Cardiac septum (tissue), 1 donor: Measurements from ENCODE around the gene RXFP2. TPM values are rescaled to one million over a fixed set of nuclear protein-coding genes. Genes with fewer than 3 reads are reported as not detected.

Experiments
- DNase-seq: peaks from one replicate; pipeline ENCODE4 v3.0.0-alpha.2; 2020; ENCODE audit warnings: low spot score
- intact Hi-C: fragments of 100-400 bp; cut with DNase I; formaldehyde crosslinking; loops from one replicate; pipeline ENCODE4 v1.14.0; 2022
- total RNA-seq: library from RNA; stranded (reverse); fragmentation: NEBNext Ultra II Directional; extraction: Animal tissue kit (Norgen Biotek cat#: 25700); gene quantifications from one replicate; pipeline ENCODE4 v1.2.1, GENCODE V29; 2021
- donor health status: DM: no; HTN: no; CAD: no.

Gene RXFP2
- total RNA-seq, 1 donor from 2014 or later = not detected

- intact Hi-C loops = no loop called here
Observed at GRCh38 chr13:31765138-31765785, 25.9 kb downstream of the RXFP2 start.

GRCh38 chr13:31767175-31767900 is 28.0 kb downstream of the RXFP2 start:
- no peak for DNase-seq
- intact Hi-C loops = no loop called here

More at GRCh38 chr13:31765138-31765785, 25.9 kb downstream of the RXFP2 start:
- DNase-seq = no peak

GRCh38 chr13:31768351-31768750 is 29.0 kb downstream of the RXFP2 start:
- DNase-seq = no peak
- intact Hi-C loops = no loop called here

DNA sequence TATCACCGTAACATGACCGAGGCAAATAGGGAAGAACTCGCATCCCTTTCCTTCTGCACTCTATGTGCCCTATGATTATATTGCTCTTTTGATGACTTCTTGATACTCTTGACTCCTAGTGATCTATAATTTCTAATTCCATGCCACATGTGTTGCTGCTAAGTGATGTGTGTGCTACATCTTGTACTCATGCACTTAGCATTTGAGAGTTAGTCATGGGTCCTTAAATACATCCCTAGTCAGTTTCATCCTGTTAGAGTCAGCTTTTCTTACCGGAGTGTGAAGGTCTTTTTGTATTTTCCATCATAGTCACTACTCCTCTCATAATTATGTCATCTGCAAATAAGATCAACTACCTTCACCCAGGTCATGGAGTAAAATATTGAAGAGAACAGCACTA is 30.2 kb downstream of the RXFP2 start:
- DNase-seq = no peak
- intact Hi-C loops = no loop called here

- no peak for DNase-seq
- intact Hi-C loops = no loop called here
Observed at GRCh38 chr13:31772231-31772630, 32.9 kb downstream of the RXFP2 start.

- intact Hi-C loops = no loop called here
- no peak for DNase-seq
Observed at GRCh38 chr13:31773538-31773937, 34.2 kb downstream of the RXFP2 start.

DNA sequence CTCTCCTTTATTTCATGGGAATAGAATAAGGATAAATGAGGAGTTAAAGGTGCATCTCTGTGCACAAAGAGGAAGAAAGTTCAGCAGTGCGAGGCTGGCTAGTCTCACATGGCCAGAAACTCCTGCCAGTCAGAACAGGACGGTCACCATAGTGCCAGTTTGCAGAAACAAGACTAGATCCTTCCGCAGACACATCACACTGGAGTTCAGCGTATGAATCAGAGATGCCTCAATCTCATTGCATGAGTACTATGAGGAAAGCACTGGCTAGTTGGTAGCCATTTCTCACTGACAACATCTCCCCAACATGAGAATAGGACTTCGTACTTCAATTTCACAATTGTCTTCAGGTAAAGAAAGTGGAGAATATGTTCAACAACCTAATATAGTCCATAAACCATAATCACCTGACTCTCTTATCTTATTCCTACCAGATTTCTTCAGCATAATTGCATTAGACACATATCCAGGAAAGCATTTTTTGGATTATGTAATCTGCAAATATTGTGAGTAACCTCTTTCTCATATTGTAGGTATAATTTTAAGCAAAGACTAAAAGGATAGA is 34.9 kb downstream of the RXFP2 start:
- intact Hi-C loops = no loop called here
- DNase-seq = no peak

DNA sequence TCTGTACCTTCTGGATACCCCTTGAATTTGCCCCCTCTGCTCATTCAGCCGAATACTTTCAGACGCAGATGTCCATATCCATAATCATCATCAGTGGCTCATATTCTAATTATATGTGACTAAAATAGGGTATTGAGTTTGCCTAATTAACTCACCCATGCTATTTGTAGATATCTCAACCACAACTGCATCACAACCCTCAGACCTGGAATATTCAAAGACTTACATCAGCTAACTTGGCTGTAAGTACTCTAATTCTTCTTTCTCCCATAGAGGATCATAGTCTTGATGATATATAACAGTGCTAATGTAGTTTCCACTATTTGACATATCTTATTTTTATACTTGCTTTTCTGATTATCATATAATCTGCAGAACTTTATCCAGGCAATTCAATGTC is 35.8 kb downstream of the RXFP2 start:
- no peak for DNase-seq
- intact Hi-C loops = no loop called here

GRCh38 chr13:31775686-31776085 is 36.4 kb downstream of the RXFP2 start:
- intact Hi-C loops = no loop called here
- no peak for DNase-seq

- intact Hi-C loops = no loop called here
- no peak for DNase-seq
Observed at GRCh38 chr13:31781064-31781463, 41.7 kb downstream of the RXFP2 start.

GRCh38 chr13:31786011-31786410 is 46.7 kb downstream of the RXFP2 start:
- intact Hi-C loops = no loop called here
- DNase-seq = no peak

GRCh38 chr13:31790992-31791391 is 51.7 kb downstream of the RXFP2 start:
- DNase-seq = no peak
- intact Hi-C loops = no loop called here

DNA sequence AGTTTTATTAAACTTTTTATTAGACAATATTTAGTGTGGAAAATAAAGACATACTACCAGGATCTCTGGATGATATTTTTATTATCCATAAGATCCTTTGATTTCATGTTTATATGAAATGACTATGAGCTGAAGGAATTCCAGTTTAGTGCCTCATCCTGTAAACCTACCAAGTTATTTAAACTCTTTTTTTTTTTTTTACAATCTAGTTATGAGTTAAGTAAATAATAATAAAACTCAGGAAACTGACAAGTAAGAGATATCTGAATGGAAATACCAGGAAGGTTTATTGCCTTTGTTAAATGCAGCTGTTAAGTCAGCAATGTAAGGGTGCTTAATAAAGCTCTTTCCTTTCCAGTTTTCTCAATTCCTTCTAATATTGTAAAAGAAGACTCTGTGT is 53.9 kb downstream of the RXFP2 start:
- intact Hi-C loops = no loop called here
- DNase-seq = no peak

- no peak for DNase-seq
- intact Hi-C loops = no loop called here
Observed at GRCh38 chr13:31794452-31794851, 55.1 kb downstream of the RXFP2 start.

GRCh38 chr13:31797154-31797775 is 57.9 kb downstream of the RXFP2 start:
- no peak for DNase-seq
- intact Hi-C loops = loop anchor here (5.0 kb wide), 1 partner anchor 365 kb away; no protein-coding TSS in a partner anchor

- intact Hi-C loops = loop anchor here (5.0 kb wide), 1 partner anchor 366 kb away; no protein-coding TSS in a partner anchor
- no peak for DNase-seq
Observed at GRCh38 chr13:31798189-31798588, 58.9 kb downstream of the RXFP2 start.

GRCh38 chr13:31801088-31801487 is 61.8 kb downstream of the RXFP2 start:
- DNase-seq = no peak
- intact Hi-C loops = no loop called here

- intact Hi-C loops = no loop called here
- no peak for DNase-seq
Observed at GRCh38 chr13:31803311-31803710, 64.0 kb downstream of the RXFP2 start.

GRCh38 chr13:31805841-31806240 is 66.5 kb downstream of the RXFP2 start:
- intact Hi-C loops = no loop called here

GRCh38 chr13:31807090-31807541 is 67.8 kb downstream of the RXFP2 start:
- intact Hi-C loops = no loop called here
- DNase-seq = no peak

More at GRCh38 chr13:31805841-31806240, 66.5 kb downstream of the RXFP2 start:
- DNase-seq = no peak
